A673 (cell line): ENCODE results near the gene ADGRF1. TPM values are rescaled to one million over a fixed set of nuclear protein-coding genes. Genes with fewer than 3 reads are reported as not detected.

Experiments used
- BruUV-seq: library from RNA; stranded (reverse); fragments of 400-500 nt; replicated peaks from 2 replicates; lab custom pipeline; 2021; lab: Mats Ljungman, UMichigan
- CTCF ChIA-PET: fragments of 300-600 bp; sonication (Branson Sonifier 250); formaldehyde crosslinking; loops from one replicate; lab custom pipeline; 2022; ENCODE audit warnings: antibody characterized with exemption; lab: Charles Lee
- POLR2A ChIA-PET: fragments of 300-600 bp; sonication (Branson Sonifier 250); formaldehyde crosslinking; loops from one replicate; lab custom pipeline; 2022; ENCODE audit warnings: antibody characterized with exemption; ENCODE audit not compliant: low non-redundant PET; lab: Charles Lee
- DNase-seq: peaks from one replicate; pipeline ENCODE4 v3.0.0-alpha.2; 2015; ENCODE audit warnings: low spot score
- H3K27ac ChIP-seq: fragments of 200-600 bp; sonication (generic); 2 replicates; pipeline ENCODE4 v1.5.1; 2016; ENCODE audit warnings: mixed run types, low read depth, mild to moderate bottlenecking, mixed read lengths, antibody characterized with exemption, low read length; ENCODE audit not compliant: poor library complexity, severe bottlenecking
- H3K27me3 ChIP-seq: fragments of 200-600 bp; sonication (generic); replicated peaks from 2 replicates; pipeline ENCODE4 v1.6.1; 2017; ENCODE audit warnings: mixed run types, low read depth, mild to moderate bottlenecking, mixed read lengths, antibody characterized with exemption, low read length; ENCODE audit not compliant: insufficient read depth, poor library complexity
- H3K36me3 ChIP-seq: fragments of 200-600 bp; sonication (generic); 2 replicates; pipeline ENCODE4 v1.6.1; 2016; ENCODE audit warnings: mixed run types, mild to moderate bottlenecking, mixed read lengths, antibody characterized with exemption, low read length; ENCODE audit not compliant: insufficient read depth, poor library complexity, severe bottlenecking
- H3K4me1 ChIP-seq: fragments of 200-600 bp; sonication (generic); 2 replicates; pipeline ENCODE4 v1.6.1; 2017; ENCODE audit warnings: mixed run types, mild to moderate bottlenecking, mixed read lengths, antibody characterized with exemption, low read length; ENCODE audit not compliant: insufficient read depth, poor library complexity, severe bottlenecking
- H3K4me3 ChIP-seq: fragments of 200-600 bp; sonication (generic); 2 replicates; pipeline ENCODE4 v1.5.1; 2016; ENCODE audit warnings: low read depth, mixed run types, mild to moderate bottlenecking, mixed read lengths, low read length; ENCODE audit not compliant: poor library complexity, severe bottlenecking
- H3K9me3 ChIP-seq: fragments of 200-600 bp; sonication (generic); 2 replicates; pipeline ENCODE4 v1.6.1; 2016; ENCODE audit warnings: mixed run types, low read depth, mild to moderate bottlenecking, mixed read lengths, antibody characterized with exemption, low read length; ENCODE audit not compliant: poor library complexity, severe bottlenecking
- EZH2 ChIP-seq: fragments of 200-600 bp; sonication (generic); IDR thresholded peaks from 2 replicates; pipeline ENCODE4 v1.6.1; 2017; ENCODE audit warnings: borderline replicate concordance, low read depth, mild to moderate bottlenecking, mixed read lengths, antibody characterized with exemption, low read length; ENCODE audit not compliant: poor library complexity, severe bottlenecking
- intact Hi-C: fragments of 100-400 bp; cut with micrococcal nuclease; formaldehyde crosslinking; loops from one replicate; pipeline ENCODE4 v1.10.0; 2022; ENCODE audit not compliant: unreplicated experiment
- total RNA-seq: library from RNA; stranded (reverse); gene quantifications from 2 replicates; pipeline ENCODE4 v1.2.3, GENCODE V29; 2021
- TF ChIP-seq, protein P1 (sequence below): fragments of 300-800, 200-600 bp; sonication (generic); conservative IDR thresholded peaks from 2 replicates; pipeline ENCODE4 v1.5.1; 2017; ENCODE audit warnings: low read depth, mild to moderate bottlenecking, antibody characterized with exemption, low read length, moderate library complexity, mixed read lengths

Gene ADGRF1
- total RNA-seq, 1 experiment from 2014 or later: not detected

DNA sequence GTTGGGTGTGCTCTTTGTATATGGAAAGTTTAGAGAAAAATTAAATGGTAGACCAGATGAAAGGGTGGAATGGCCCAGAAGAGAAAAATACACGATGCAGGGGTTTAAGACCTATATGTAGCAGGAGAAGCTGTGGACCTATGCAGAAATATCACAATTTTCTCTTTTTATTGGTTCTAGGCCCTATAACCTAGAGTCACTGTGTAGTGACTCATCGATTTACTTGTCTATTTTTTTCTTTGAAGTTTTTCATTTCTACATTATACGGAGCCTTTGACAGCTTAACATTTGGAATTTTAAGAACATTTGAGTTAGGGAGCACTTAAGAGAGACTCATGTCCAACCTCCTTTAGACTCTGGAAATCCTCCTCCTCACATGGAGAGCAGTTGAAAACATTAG, 28.3 kb upstream of the ADGRF1 start:
- POLR2A ChIA-PET: no interaction called here

GRCh38 chr6:47069156-47069555, 27.0 kb upstream of the ADGRF1 start:
- intact Hi-C loops: no loop called here
- Histone ChIP-seq H3K4me3 (no peak overlapping the region), H3K4me1 (no peaks in the 10 kb centered on the region), H3K27me3 (no peaks in the 10 kb centered on the region), H3K27ac (no peak overlapping the region), H3K9me3 (no peaks in the 10 kb centered on the region), H3K36me3 (no peaks in the 10 kb centered on the region)
- ChIA-PET CTCF (no interaction called here), POLR2A (no interaction called here)
- TF ChIP-seq, protein P1, sequence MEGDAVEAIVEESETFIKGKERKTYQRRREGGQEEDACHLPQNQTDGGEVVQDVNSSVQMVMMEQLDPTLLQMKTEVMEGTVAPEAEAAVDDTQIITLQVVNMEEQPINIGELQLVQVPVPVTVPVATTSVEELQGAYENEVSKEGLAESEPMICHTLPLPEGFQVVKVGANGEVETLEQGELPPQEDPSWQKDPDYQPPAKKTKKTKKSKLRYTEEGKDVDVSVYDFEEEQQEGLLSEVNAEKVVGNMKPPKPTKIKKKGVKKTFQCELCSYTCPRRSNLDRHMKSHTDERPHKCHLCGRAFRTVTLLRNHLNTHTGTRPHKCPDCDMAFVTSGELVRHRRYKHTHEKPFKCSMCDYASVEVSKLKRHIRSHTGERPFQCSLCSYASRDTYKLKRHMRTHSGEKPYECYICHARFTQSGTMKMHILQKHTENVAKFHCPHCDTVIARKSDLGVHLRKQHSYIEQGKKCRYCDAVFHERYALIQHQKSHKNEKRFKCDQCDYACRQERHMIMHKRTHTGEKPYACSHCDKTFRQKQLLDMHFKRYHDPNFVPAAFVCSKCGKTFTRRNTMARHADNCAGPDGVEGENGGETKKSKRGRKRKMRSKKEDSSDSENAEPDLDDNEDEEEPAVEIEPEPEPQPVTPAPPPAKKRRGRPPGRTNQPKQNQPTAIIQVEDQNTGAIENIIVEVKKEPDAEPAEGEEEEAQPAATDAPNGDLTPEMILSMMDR: no peak
- no peak for TF ChIP-seq EZH2
- no TSS peak for BruUV-seq
- DNase-seq: no peak

More for the DNA sequence above, 28.3 kb upstream of the ADGRF1 start:
- TF ChIP-seq, protein P1: no peak
- TF ChIP-seq EZH2: no peak
- Histone ChIP-seq H3K36me3 (no peaks in the 10 kb centered on the region), H3K27me3 (no peaks in the 10 kb centered on the region), H3K4me3 (no peak overlapping the region), H3K4me1 (no peaks in the 10 kb centered on the region), H3K9me3 (no peaks in the 10 kb centered on the region), H3K27ac (no peak overlapping the region)
- intact Hi-C loops: no loop called here
- no TSS peak for BruUV-seq
- CTCF ChIA-PET: no interaction called here
- no peak for DNase-seq

DNA sequence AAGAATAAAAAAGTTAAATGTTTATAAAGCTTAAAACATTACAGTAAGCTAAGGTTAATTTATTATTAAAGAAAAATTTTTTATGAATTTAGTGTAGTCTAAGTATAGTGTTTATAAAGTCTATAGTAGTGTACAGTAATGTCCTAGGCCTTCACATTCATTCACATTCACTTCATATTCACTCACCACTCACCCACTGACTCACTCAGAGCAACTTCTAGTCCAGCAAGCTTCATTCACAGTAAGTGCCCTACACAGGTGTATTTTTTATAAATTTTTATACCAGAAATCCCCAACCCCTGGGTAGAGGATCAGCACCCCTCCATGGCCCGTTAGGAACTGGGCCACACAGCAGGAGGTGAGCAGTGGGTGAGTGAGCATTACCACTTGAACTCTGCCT, 24.3 kb upstream of the ADGRF1 start:
- no peak for DNase-seq
- intact Hi-C loops: no loop called here
- ChIA-PET POLR2A (no interaction called here), CTCF (interaction anchor here (0.8 kb wide), 1 partner anchor 23 kb away, joined by 6 read pairs; no protein-coding TSS in a partner anchor)
- BruUV-seq: no TSS peak
- Histone ChIP-seq H3K36me3 (no peaks in the 10 kb centered on the region), H3K4me1 (no peaks in the 10 kb centered on the region), H3K27ac (no peak overlapping the region), H3K9me3 (no peaks in the 10 kb centered on the region), H3K27me3 (no peaks in the 10 kb centered on the region), H3K4me3 (no peak overlapping the region)
- TF ChIP-seq EZH2: no peak
- TF ChIP-seq, protein P1: no peak
